Activated CD4-positive, alpha-beta T cell treated with anti-CD3 and anti-CD28 coated beads, Interleukin-2, amount 50 U/mL, for 16 hours (primary cell): ENCODE results near the gene TYR.
"Not testable (repeated sequence)": the region's sequence is repeated elsewhere in the genome, so short reads cannot be mapped to it uniquely, and the experiment has no call there.

Source experiments
- DNase-seq: peaks from one replicate; pipeline ENCODE4 v3.0.0-alpha.2; 2020

Gene TYR

DNA sequence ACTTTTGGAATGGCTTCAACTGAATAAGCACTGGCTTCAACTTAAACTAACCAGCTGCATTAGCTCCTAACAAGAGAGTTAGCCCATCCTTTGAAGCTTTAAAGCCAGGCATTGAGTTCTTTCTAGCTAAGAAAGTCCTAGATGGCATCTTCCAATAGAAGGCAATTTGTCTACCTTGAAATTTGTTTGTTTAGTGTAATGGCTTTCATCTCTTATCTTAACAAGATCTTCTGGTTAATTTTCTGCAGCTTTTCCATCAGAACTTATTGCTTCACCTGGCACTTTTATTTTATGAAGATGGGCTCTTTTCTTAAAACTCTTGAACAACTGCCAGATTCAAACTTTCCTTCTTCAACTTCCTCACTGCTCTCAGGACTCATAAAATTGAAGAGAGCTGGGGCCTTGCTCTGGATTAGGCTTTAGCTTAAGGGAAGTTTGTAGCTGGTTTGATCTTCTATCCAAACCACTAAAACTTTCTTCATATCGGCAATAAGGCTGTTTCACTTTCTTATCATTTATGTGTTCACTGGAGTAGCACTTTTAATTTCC, 94.9 kb downstream of the TYR start:
- DNase-seq = not testable (repeated sequence)

DNA sequence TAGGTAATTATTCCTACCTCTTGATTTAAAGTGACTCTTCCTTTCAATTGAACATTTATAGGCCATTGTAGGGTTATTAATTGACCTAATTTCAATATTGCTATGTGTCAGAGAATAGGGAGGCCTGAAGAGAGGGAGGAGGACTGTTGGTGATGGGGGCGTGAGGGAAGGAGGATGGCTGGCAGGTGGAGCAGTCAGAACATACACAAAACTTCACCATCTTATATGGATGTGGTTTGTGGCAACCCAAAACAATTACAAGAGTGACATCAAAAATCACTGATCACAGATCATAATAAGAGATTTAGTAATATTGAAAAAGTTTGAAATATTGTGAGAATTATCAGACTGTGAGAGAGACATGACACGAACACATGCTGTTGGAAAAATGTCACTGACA, 95.5 kb downstream of the TYR start:
- peak; percentile 0 for DNase-seq

DNA sequence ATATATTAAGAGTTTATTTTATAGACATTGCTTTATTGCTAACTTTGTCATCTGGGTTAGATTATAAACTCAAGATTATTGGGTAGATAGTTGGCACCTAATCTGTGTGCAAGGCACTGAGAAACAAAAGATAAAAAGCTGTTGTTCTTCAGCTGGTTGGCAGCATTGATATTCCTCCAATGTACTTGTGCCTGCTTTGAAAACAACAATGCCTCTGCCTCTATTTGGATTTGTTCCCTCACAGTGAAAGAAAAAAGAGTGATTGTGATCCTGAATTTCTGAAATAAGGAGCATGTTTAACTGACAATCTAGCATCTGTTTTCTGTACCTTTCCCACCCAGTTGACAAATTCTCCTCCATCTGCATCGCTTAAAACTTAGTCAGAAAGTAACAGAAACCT, 98.3 kb downstream of the TYR start:
- no peak for DNase-seq

DNA sequence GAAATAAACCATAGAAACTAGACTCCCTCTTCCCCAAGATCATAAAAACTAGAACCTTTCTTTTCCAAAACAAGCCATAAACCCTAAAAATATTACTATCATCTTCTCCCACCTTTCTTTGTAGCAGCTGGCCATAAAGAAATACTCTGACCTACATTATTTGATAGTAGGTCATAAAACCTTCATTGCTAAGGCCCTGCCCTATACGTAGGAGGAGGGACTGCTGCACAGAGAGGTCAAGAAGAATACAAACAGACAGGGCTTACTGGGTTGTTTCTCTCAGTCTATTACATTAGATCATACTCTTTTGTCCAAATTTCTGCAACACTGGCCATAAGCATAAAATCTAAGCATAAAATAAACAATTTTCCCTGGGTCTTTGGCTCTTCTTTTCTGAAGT, 101.5 kb downstream of the TYR start:
- no peak for DNase-seq

DNA sequence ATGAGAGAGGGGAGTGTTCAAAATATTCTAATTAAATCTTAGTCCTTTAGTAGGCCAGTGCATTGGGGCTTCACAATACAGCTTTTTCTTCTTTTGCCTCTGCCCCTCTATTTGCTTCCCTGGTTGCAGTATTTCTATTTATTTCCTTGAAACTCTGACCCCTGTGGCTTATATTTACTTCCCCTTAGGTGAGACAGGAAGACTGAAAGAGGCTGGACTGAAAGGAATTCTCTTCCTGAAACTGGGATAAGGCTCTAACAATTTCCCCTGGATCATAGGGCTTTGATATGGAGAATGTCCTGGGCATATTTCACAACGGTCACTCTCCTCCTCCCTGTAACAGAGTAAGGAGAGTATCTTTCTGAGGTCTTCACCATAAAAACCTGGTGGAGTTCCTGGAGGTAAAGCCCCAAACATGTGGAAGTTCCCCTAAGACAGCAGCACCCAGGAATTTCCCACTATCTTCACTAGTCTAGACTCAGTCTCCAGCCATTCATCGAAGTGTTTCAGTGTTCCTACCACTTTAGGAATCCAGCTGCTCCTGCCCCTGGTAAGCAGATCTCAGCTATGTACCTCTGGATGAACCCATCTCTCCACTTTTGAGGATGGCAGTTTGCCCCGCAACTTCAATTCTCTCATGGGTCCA, 103.5 kb downstream of the TYR start:
- DNase-seq = not testable (repeated sequence)

DNA sequence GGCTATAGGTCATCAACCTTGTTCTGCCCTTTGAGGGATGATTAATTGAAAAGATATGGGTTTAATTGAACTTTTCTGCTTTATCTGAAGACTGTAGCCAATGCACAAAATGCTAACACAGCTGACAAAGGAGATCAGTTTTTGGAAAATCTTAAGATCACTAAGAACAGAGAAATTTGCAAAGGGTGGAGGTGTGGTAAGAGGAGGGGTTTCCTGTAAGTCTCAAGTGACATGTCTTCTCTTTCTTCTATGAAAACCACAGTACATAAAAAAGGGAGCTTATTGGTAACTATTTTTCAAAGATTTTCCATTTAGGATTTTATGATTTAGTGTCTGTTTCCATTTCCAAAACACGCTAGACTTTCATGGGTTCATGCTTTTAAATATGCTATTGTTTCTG, 108.9 kb downstream of the TYR start:
- DNase-seq = not testable (repeated sequence)

DNA sequence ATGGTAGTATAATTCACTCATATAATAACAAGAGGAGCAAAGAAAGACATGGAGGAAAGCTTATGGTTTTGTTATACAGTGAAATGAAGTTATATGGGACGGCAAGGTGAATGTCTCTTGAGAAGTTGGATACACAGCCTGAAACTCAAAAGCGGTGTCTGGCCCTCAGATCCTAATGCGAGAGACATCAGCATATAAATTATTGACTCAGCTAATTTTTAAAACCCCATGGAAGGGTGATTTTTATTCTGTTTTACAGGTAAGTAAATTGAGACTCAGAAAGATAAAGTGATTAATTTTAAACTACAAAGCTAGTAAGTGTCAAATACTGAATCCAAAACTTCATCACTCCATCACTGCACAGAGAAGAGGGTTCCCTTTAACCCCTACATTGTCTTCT, 110.3 kb downstream of the TYR start:
- DNase-seq = not testable (repeated sequence)

DNA sequence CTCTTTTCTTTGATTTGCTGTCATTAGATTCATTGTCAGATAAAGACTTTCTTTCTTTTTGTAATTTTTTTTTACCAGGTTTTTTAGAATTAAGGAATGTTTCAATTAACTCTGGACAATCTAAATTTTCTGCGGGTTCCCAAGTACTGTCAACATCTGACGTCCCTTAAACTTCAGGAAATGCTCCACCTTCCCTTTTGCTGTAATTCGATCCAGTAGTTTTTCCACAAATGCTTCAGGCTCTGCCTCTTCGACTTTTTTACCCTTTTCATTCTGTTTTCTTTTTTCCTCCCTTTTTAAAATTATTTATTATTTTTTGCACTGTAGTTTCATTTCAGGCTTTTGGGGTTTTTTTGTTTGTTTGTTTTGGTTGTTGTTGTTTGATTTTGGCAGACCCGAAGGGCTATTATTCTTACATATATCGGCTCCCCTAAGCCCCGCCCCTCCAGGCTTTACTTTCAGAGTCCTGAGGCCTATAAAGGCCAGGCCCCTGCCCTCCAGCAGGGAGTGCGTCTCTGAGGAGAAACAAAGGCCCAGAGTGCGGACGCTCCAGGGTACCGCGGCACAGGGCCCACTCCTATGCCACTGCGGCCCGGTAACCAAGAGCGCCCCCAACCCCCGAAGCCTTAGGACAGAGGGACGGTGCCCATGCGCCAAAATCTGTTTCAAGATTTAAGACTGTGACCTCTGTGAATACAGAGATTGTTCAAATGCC, 116.4 kb downstream of the TYR start:
- no peak for DNase-seq

DNA sequence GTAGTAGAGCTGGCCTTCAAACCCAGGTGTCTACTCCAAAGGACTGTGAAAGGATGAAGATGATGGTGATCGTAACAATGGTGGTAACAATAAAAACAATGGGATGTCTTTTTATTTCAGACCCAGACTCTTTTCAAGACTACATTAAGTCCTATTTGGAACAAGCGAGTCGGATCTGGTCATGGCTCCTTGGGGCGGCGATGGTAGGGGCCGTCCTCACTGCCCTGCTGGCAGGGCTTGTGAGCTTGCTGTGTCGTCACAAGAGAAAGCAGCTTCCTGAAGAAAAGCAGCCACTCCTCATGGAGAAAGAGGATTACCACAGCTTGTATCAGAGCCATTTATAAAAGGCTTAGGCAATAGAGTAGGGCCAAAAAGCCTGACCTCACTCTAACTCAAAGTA, 117.3 kb downstream of the TYR start:
- DNase-seq = not testable (repeated sequence)

DNA sequence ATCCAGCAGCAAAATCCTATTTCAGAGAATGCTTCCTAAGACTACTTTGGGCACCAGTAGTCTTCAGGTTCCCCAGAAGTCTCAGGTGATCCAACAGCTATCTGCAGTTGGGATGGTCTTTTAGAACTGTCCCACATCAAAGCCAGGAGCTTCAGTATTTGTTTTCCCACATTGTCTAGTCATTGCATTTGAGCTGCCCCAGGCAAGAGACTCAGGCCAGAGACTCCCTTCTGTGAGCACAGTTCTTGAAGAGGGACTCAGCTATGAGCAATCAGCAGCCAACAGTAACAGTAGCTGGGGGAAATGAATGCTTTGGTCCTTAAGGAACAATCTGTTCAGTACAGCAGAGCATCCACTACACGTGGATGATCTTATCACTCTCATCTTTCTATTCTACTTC, 125.4 kb downstream of the TYR start:
- DNase-seq = not testable (repeated sequence)

DNA sequence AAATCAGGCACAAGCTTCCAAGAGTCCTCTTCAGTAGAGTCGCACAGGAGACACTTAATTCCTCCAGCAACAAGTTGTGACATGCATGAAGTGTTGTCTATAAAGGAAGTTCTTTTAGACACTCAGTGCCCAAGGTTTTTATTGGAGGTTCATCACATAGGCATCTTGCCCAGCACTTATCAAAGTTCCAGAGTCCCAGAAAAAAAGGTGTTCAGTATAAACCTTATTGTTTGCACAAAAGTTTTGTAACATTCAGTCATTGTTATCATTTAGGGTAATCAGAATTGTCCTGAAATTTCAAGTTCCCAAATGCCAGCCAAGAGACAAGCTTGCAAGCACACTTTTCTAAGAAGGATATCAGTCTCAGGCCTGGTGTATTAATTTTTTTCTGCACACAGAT, 130.6 kb downstream of the TYR start:
- not testable (repeated sequence) for DNase-seq

DNA sequence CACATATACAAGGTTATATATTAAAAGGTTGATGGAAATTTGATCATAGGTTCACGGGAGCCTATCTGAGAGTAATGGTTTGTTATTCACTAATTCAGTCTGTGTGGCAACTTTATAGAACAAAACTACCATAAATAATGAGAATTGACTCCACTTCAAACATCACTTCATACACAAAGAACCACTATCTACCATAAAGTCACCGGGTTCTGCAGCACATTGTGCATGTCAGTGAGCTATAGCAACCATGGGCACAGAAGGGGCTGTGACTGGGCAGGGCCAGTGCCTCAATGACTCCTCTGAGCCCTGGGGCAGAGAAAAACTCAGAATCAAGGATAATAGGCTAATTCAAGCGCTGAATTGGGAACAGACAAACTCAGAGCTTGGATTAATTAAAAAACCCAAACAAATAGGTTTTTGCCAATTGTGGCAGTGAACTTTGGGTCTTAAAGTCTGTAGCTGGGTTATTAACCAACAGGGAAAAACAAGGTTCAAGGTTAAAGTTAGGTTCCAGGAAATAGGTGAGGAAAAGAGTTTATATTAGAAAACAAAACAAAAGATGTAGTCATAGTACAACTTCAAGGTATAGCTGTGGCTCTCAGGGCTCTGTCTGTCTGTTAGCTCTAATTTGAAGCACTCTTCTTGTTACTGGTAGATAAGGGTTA, 131.8 kb downstream of the TYR start:
- DNase-seq = not testable (repeated sequence)

DNA sequence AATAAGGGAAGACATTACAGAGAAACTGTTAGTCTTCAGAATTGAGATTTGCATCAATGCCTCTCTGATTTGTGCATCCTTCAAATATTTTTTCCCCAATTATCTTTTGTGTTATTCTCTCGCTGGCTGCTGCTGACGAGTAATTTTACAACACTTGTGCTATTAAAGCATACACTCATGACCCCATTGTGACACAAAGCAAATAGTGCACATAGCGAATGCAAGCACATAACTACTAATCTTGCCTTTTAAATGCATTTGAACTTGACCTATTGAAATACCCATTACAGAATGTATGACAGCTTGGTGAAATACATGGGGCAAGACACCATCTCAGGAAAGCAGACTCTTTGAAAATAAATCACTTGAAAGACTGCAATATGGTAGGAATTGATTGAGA, 132.9 kb downstream of the TYR start:
- not testable (repeated sequence) for DNase-seq

DNA sequence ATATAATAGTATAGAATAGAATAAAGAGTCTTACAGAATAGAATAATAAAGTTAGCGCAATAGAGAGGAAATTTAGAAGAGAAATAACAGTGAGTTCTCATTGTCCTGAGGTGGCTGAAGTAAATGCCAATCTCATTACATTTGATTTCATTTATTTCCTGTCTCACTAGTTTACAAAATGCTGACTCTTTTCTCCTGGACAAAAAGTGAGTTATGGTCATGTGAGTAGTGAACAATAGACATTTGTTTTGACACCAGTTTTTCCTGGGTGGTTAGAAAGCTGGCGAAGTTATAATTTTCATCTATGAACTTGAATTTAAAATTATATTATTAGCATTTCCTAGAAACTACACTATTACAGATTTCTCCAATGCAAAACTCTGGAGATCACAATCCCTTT, 143.7 kb downstream of the TYR start:
- DNase-seq = no peak

DNA sequence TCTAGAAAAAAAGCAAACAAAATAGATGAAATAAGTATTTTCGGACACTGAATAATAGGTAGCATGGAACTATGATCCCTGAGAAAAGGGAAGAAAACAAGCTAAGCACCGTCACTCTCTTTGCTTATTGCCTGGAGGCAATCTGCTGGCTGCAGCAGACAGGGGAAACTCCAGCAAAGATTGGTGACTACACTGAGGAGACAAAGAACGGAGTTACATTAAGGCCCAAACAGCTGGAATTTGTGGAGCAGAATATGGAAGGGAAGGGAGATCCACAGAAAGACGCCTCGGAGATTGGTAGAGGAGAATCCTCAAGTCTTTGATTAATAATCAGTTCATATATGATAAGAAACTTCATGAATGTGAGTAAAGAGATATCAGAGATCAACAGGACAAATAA, 150.2 kb downstream of the TYR start:
- DNase-seq = no peak

DNA sequence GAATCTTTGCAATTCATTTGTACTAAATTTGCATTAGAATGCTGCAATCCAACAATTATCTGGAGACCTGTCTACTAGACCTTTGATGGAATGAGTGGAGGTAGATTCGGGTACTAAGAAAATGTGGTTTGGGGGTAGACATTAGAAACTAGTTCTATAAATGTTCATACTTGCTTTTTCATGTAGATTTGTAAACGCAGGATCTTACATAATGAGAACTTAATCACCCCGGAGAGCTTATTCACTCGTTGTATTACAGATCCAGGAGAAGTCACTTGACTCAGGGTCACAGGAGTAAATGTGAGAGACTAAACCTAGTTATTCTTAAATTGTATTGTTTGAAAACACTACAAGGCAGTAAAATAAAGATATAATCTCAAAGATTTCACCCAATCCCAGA, 154.3 kb downstream of the TYR start:
- DNase-seq = not testable (repeated sequence)

DNA sequence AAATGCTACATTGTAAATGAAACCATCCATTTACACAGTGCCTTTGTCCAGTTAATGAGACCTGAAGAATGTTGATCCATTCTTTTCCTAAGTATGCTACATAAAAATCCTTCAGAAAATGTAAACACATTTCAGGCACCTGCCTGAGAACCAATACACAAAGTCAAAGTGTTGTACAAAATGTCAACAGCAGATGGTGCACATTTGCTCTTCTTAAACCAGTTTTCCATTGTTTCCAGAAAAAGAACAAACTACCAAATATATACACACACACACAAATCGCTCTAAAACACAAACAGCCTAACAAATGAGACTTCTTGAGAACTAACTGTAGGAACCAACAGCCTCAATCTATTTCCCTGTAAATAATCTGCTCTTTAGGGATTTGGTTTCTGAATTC, 156.0 kb downstream of the TYR start:
- not testable (repeated sequence) for DNase-seq

DNA sequence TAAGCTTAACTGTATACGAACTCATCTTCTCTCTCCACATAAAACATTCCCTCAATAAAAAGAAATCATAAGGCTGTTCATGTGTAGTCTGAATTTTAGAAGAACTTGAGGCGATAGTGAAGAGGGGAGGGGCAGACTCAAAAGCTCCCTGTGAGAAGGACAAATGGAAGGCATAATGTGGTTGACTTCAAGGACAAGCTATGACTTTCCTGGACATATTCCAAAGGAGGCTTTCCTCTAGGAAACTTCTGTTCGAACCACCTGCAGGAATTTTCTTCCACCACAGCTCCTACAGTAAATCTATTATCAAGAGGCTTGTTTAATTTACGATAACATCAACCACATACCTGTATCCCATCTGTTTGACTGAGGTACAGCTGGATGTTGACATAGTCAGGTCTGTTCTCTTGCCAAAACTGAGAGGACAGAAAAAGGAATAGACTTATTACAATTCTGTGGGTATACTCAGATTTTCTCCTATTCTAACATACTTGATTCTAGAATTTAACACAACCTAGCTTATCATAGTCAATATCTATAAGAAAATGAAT, 159.5 kb downstream of the TYR start:
- DNase-seq = not testable (repeated sequence)

DNA sequence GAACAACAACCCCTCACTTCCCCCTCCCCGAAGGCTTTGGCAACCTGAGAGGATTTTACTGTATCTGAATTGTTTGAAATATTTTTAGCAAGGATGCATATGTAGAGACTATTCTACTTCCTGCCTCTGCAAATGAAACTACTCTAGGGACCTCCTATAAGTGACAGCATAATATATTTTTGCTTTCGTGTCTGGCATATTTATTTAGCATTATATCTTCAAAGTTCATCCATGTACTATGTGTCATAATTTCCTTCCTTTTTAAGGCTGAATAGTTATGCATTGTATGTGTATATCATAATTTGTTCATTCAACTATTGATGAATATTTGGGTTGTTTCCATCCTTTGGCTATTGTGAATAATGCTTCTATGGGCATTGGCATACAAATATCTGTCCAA, 160.4 kb downstream of the TYR start:
- not testable (repeated sequence) for DNase-seq

DNA sequence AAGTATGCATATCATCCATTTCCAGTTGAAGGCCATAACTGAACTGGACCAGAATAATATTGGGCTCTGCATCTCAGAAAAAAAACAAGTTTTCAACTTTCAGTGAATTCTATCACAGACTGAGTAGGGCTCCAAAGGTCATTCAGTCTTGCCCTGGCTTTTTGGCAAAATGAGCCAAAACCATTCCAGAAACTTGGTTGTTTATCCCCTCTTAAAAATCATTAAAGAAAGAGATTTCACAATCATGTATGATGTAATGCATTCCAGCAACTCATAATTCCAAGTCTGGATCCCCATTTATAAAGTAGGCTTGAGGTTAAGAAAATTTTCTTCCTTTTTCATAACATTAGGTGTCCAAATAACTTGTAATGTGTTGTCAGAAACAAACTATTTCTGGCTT, 162.8 kb downstream of the TYR start:
- DNase-seq = not testable (repeated sequence)

DNA sequence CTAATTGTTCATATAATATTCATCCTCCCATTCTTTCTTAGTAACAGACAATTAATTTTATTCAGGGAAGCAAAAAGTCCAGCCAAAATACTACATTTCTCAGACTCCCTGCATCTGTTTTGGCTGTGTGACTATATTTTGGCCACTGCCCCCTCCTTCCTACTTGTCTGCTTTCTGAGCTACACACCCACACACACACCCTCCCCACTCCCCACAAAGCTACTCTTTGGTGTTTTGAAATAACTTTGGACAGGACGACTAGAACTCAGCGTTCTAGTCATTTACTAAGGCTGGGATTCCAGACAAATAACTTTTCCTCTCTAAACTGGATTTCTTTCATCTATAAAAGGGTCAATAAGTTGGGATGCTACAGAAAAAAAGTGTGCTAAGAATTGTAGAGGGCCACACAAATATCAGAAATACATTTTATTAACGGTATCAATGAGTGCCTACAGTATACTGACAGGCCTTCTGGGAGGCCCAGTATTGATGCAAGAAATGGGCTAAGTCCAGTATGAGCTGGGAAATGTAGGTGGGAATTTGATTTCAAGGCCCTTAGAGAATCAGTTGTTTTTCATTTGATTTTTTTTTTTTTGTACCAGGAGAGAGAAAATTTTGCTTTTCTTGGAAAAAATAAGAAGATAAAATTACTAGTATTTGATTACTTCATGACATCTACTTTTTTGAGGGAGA, 165.4 kb downstream of the TYR start:
- DNase-seq = not testable (repeated sequence)
